NCI-H446 (cell line): ENCODE data around the gene CRELD2.

ENCODE experiments used
- DNase-seq, 2 experiments: peaks; one replicate each; lab custom pipeline; 2025; lab: John Stamatoyannopoulos, UW

CRELD2 gene, protein sequence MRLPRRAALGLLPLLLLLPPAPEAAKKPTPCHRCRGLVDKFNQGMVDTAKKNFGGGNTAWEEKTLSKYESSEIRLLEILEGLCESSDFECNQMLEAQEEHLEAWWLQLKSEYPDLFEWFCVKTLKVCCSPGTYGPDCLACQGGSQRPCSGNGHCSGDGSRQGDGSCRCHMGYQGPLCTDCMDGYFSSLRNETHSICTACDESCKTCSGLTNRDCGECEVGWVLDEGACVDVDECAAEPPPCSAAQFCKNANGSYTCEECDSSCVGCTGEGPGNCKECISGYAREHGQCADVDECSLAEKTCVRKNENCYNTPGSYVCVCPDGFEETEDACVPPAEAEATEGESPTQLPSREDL

DNA sequence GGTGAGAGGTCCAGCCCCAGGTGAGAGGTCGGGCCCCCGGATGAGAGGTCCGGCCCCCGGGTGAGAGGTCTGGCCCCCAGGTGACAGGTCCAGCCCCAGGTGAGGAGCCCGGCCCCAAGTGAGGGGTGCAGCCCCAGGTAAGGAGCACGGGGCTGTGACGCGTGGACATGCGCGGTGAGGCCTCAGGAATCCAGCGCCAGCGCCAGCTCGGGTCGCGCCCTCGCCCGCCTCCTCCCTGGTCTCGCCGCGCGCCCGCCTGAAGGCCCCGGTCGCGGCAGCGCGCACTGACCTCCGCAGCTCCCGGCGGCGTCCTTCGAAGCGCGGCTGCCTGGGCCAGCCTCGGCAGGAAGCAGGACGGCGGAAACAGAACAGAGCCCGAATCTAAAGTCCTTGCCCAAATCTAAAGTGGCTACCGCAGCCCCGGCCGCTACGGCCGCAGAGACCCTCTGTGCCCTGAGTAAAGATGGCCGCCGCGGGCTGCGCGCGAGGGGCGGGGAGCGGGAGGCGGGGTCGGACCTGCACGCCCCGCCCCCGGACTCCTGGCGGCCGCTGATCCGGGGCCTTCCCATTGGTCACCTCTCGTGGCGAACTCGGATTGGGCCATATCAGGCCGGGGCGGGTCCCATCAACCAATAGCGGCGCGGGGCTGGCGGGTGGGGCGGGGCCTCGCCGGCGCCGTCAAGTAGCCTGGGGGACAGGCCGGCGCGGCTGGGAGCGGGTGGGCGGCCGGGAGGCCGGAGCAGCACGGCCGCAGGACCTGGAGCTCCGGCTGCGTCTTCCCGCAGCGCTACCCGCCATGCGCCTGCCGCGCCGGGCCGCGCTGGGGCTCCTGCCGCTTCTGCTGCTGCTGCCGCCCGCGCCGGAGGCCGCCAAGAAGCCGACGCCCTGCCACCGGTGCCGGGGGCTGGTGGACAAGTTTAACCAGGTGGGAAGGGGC lies at the start of gene CRELD2, which contains the start of gene ALG12:
CRELD2 (plus strand) TSS at position 661 of the 937 bp plus-strand sequence; CDS start at position 797, 136 bp downstream.
ALG12 (minus strand) TSS at position 465 of the 937 bp plus-strand sequence. CDS start 4,673 bp downstream, outside the sequence.
- DNase-seq: peak; percentile 89 to 96

- no peak for DNase-seq
These were observed 49.2 kb upstream of the CRELD2 start for GRCh38 chr22:49869086-49869830.

GRCh38 chr22:49869845-49870712 lies 48.4 kb upstream of the CRELD2 start:
- no peak for DNase-seq

GRCh38 chr22:49871482-49871881 lies 47.0 kb upstream of the CRELD2 start:
- DNase-seq: no peak

GRCh38 chr22:49872347-49872746 lies 46.1 kb upstream of the CRELD2 start:
- no peak for DNase-seq

GRCh38 chr22:49873228-49873940 lies 45.0 kb upstream of the CRELD2 start:
- no peak for DNase-seq

GRCh38 chr22:49877642-49878041 lies 40.8 kb upstream of the CRELD2 start:
- no peak for DNase-seq

- DNase-seq: no peak
These were observed 40.2 kb upstream of the CRELD2 start for GRCh38 chr22:49878206-49878605.

- DNase-seq: no peak
These were observed 38.6 kb upstream of the CRELD2 start for GRCh38 chr22:49879871-49880270.

- no peak for DNase-seq
These were observed 38.2 kb upstream of the CRELD2 start for GRCh38 chr22:49880281-49880680.

DNA sequence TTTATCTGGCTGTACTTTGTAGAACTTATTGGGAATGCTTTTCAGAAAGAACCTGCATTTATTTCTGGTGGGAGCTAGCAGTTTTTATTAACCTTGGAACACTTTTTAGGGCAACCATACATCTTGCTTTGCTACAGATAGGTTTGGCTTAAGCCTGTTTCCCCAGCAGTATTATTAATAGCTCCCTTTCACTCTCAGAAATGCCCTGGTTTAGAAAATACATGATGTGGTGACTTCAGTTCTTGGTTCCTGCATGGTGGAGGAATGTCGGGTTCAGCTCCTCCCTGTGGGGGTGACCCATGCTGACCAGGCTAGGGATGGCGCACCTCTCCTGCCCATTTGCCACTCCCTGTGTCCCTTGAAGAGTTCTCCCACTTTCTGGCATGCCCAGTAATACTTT lies 36.6 kb upstream of the CRELD2 start:
- DNase-seq: no peak

GRCh38 chr22:49882519-49883293 lies 35.7 kb upstream of the CRELD2 start:
- DNase-seq: no peak

DNA sequence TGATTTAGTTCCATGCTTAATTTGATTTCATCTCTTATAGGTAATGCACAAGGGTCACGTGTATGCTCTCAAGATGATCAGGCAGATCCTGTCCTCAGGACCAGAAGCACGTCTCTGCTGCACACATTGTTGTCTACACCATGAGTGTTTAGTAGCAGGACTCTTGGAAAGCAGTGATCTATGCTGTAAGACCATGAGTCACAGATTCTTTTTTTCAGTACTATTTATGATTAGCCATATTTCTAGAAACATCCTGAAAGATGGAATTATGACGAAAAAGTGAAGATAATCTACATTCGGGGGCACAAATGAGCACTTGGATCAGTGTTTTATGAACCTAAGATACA lies 35.2 kb upstream of the CRELD2 start:
- no peak for DNase-seq

GRCh38 chr22:49884075-49884474 lies 34.4 kb upstream of the CRELD2 start:
- DNase-seq: no peak

DNA sequence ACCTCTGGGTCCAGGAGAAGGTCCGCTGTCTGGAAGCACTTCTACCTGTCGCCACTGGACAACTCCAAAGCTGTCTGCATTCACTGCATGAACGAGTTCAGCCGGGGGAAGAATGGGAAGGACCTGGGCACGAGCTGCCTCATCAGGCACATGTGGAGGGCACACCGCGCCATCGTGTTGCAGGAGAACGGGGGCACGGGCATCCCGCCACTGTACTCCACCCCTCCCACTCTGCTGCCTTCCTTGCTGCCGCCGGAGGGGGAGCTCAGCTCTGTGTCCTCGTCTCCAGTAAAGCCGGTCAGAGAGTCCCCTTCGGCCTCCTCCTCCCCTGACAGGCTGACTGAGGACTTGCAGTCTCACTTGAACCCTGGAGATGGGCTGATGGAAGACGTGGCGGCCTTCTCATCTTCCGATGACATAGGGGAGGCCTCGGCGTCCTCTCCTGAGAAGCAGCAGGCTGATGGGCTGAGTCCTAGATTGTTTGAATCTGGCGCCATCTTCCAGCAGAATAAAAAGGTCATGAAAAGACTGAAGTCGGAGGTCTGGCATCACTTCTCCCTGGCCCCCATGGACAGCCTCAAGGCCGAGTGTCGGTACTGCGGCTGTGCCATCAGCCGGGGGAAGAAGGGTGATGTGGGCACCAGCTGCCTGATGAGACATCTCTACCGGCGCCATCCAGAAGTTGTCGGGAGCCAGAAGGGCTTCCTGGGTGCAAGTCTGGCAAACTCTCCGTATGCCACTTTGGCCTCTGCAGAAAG lies 33.8 kb upstream of the CRELD2 start:
- DNase-seq: no peak

DNA sequence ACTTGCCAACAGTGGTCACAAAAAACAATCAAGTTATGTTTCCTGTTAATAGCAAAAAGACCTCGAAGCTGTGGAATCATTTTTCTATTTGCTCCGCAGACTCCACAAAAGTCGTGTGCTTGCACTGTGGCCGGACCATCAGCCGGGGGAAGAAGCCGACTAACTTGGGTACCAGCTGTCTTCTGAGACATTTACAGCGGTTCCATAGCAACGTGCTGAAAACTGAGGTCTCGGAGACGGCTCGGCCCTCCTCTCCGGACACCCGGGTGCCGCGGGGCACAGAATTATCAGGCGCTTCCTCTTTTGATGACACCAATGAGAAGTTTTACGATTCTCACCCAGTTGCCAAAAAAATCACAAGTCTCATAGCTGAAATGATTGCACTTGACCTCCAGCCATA lies 33.2 kb upstream of the CRELD2 start:
- DNase-seq: no peak

DNA sequence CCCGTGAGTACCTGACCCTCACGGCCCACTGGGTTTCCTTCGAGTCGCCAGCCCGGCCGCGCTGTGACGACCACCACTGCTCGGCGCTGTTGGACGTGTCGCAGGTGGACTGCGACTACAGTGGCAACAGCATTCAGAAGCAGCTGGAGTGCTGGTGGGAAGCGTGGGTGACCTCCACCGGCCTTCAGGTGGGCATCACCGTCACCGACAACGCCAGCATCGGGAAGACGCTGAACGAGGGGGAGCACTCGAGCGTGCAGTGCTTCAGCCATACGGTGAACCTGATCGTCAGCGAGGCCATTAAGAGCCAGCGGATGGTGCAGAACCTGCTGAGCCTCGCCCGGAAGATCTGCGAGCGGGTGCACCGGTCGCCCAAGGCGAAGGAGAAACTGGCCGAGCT lies 32.6 kb upstream of the CRELD2 start:
- DNase-seq: no peak

DNA sequence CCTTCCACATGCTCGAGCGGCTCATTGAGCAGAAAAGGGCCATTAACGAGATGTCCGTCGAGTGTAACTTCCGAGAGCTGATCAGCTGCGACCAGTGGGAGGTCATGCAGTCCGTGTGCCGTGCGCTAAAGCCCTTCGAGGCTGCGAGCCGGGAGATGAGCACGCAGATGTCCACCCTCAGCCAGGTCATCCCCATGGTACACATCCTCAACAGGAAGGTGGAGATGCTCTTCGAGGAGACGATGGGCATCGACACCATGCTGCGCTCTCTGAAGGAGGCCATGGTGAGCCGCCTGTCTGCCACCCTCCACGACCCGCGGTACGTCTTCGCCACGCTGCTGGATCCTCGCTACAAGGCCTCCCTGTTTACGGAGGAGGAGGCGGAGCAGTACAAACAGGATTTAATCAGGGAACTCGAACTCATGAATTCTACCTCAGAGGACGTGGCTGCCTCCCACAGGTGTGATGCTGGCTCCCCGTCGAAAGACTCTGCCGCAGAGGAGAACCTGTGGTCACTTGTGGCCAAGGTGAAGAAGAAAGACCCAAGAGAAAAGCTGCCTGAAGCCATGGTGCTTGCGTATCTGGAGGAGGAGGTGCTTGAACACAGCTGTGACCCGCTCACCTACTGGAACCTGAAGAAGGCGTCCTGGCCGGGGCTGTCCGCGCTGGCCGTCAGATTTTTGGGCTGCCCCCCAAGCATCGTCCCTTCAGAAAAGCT lies 31.9 kb upstream of the CRELD2 start:
- DNase-seq: no peak
